A549 (cell line): ENCODE measurements around the gene NKAIN2. TPM values are rescaled to one million over a fixed set of nuclear protein-coding genes. Genes with fewer than 3 reads are reported as not detected.

Experiments used
- ATAC-seq, 2 experiments: fragments of 200-7000 bp in 1 of 2; fragments of >200 bp in 1 of 2; cut with Nextera tagmentation in 1 of 2; cut with Tn5 transposase in 1 of 2; 3 replicates each; pipeline versions ENCODE4 v1.8.0 to v1.9.1; 2018 to 2020; ENCODE audit warnings: mild to moderate bottlenecking in 1 of 2, moderate library complexity in 1 of 2
- CTCF ChIA-PET: fragments of 300-600 bp; sonication (Branson Sonifier 250); formaldehyde crosslinking; extraction: SDS; loops from one replicate; lab custom pipeline; 2021; ENCODE audit warnings: antibody characterized with exemption, inconsistent platforms; lab: Yijun Ruan, JAX
- POLR2A ChIA-PET: fragments of 350-600 bp; formaldehyde crosslinking; extraction: SDS; loops from one replicate; lab custom pipeline; 2021; ENCODE audit warnings: antibody characterized with exemption, inconsistent platforms; lab: Yijun Ruan, JAX
- DNase-seq, 2 experiments: peaks; one replicate each; pipeline versions ENCODE4 v3.0.0 to v3.0.0-alpha.2; 2011 to 2016; ENCODE audit warnings: low read depth in 1 of 2, low spot score in 1 of 2
- FAIRE-seq: peaks from 2 replicates; lab custom pipeline; 2011; peaks lifted over from hg19 to GRCh38; lab: Jason Lieb, UNC
- H3K27ac ChIP-seq, 2 experiments: fragments of >200 bp; sonication (Bioruptor Twin); formaldehyde crosslinking; 3 replicates each; pipeline ENCODE4 v1.5.1; 2016 to 2017
- H3K4me1 ChIP-seq: fragments of >200 bp; sonication (Bioruptor Twin); formaldehyde crosslinking; 3 replicates; pipeline ENCODE4 v1.6.1; 2016
- H3K4me2 ChIP-seq: fragments of >200 bp; sonication (Bioruptor Twin); formaldehyde crosslinking; 3 replicates; pipeline ENCODE4 v1.6.1; 2016
- H3K4me3 ChIP-seq: fragments of >200 bp; sonication (Bioruptor Twin); formaldehyde crosslinking; 3 replicates; pipeline ENCODE4 v1.5.1; 2016
- H3K9me3 ChIP-seq: fragments of >200 bp; sonication (Bioruptor Twin); formaldehyde crosslinking; 3 replicates; pipeline ENCODE4 v1.6.1; 2016
- BHLHE40 ChIP-seq: IDR thresholded peaks from 2 replicates; pipeline ENCODE4 v1.6.1; 2012; ENCODE audit warnings: low read depth, low read length, inconsistent platforms
- CBX2 ChIP-seq: fragments of 200-600 bp; sonication (generic); IDR thresholded peaks from 2 replicates; pipeline ENCODE4 v1.6.1; 2016; ENCODE audit warnings: low read depth, mild to moderate bottlenecking, borderline replicate concordance
- CBX8 ChIP-seq: fragments of 200-600 bp; sonication (generic); IDR thresholded peaks from 2 replicates; pipeline ENCODE4 v1.6.1; 2016
- CHD2 ChIP-seq: fragments of 150-350 bp; IDR thresholded peaks from 2 replicates; pipeline ENCODE4 v1.6.1; 2014; ENCODE audit warnings: low read length; ENCODE audit not compliant: partially characterized antibody
- CHD4 ChIP-seq: fragments of 200-600 bp; sonication (generic); IDR thresholded peaks from 2 replicates; pipeline ENCODE4 v1.6.1; 2016; ENCODE audit warnings: antibody characterized with exemption, mild to moderate bottlenecking, borderline replicate concordance
- E2F6 ChIP-seq: IDR thresholded peaks from 2 replicates; pipeline ENCODE4 v1.6.1; 2012; ENCODE audit warnings: low read depth, borderline replicate concordance
- EP300 ChIP-seq, 2 experiments: fragments of >200 bp; sonication (Bioruptor Twin); formaldehyde crosslinking; IDR thresholded peaks; 2 replicates in 1 of 2; 3 replicates in 1 of 2; pipeline ENCODE4 v1.6.1; 2016 to 2017
- ESRRA ChIP-seq: fragments of 150-350 bp; IDR thresholded peaks from 2 replicates; pipeline ENCODE4 v1.6.1; 2014; ENCODE audit warnings: mild to moderate bottlenecking, low read length, borderline replicate concordance
- FOSB ChIP-seq: fragments of 250-450 bp; sonication (Bioruptor Pico); IDR thresholded peaks from 2 replicates; pipeline ENCODE4 v1.5.0; 2020; ENCODE audit warnings: mild to moderate bottlenecking, moderate library complexity
- FOXS1 ChIP-seq: fragments of 250-450 bp; sonication (Bioruptor Pico); IDR thresholded peaks from 2 replicates; pipeline ENCODE4 v1.5.0; 2020; ENCODE audit warnings: mild to moderate bottlenecking, moderate library complexity
- HOXB13 ChIP-seq: fragments of 250-450 bp; sonication (Bioruptor Pico); IDR thresholded peaks from 2 replicates; pipeline ENCODE4 v1.5.0; 2020; ENCODE audit warnings: low read depth, mild to moderate bottlenecking, moderate library complexity
- HOXB5 ChIP-seq: fragments of 250-450 bp; sonication (Bioruptor Pico); IDR thresholded peaks from 2 replicates; pipeline ENCODE4 v1.5.0; 2020; ENCODE audit warnings: mild to moderate bottlenecking, moderate library complexity
- KDM1A ChIP-seq: fragments of 200-600 bp; sonication (generic); IDR thresholded peaks from 2 replicates; pipeline ENCODE4 v1.6.1; 2016; ENCODE audit warnings: low read depth, mild to moderate bottlenecking
- MAFK ChIP-seq: fragments of 450-650 bp; IDR thresholded peaks from 2 replicates; pipeline ENCODE4 v1.6.1; 2014; ENCODE audit not compliant: partially characterized antibody
- MAZ ChIP-seq: fragments of 150-350 bp; IDR thresholded peaks from 2 replicates; pipeline ENCODE4 v1.6.1; 2014; ENCODE audit warnings: antibody characterized with exemption, low read depth, low read length, borderline replicate concordance
- PHF8 ChIP-seq: fragments of 200-600 bp; sonication (generic); IDR thresholded peaks from 2 replicates; pipeline ENCODE4 v1.6.1; 2016; ENCODE audit warnings: low read depth, mild to moderate bottlenecking, antibody characterized with exemption, moderate library complexity, borderline replicate concordance
- RAD21 ChIP-seq, 2 experiments: fragments of >200 bp in 1 of 2; sonication (Bioruptor Twin) in 1 of 2; formaldehyde crosslinking in 1 of 2; IDR thresholded peaks in 1 of 2; conservative IDR thresholded peaks in 1 of 2; 2 replicates in 1 of 2; 3 replicates in 1 of 2; pipeline ENCODE4 v1.6.1; 2012 to 2018; ENCODE audit warnings: inconsistent platforms in 1 of 2
- RCOR1 ChIP-seq: fragments of 150-350 bp; IDR thresholded peaks from 2 replicates; pipeline ENCODE4 v1.6.1; 2014; ENCODE audit warnings: antibody characterized with exemption, low read length, low read depth
- TFCP2L1 ChIP-seq: fragments of 250-450 bp; sonication (Bioruptor Pico); IDR thresholded peaks from 2 replicates; pipeline ENCODE4 v1.5.0; 2021; ENCODE audit warnings: mild to moderate bottlenecking
- TP53 ChIP-seq: fragments of 250-450 bp; sonication (Bioruptor Pico); IDR thresholded peaks from 2 replicates; pipeline ENCODE4 v1.5.0; 2021; ENCODE audit warnings: mild to moderate bottlenecking, moderate library complexity
- ZC3H11A ChIP-seq: fragments of 450-650 bp; IDR thresholded peaks from 2 replicates; pipeline ENCODE4 v1.6.1; 2014; ENCODE audit warnings: antibody characterized with exemption, mild to moderate bottlenecking
- ZFP36 ChIP-seq: fragments of 450-650 bp; IDR thresholded peaks from 2 replicates; pipeline ENCODE4 v1.6.1; 2014; ENCODE audit warnings: borderline replicate concordance; ENCODE audit not compliant: partially characterized antibody
- WGBS: methylation state at CpG from one replicate; pipeline ENCODE4 v1.1.6; 2017; ENCODE audit errors: missing lambda C conversion rate; 5-methylcytosine and 5-hydroxymethylcytosine counted together
- polyA plus RNA-seq, 4 experiments: library from polyadenylated mRNA; depleted of rRNA in 3 of 4; stranded (reverse); fragments of >200 nt; fragmentation: RNase III in 1 of 4; extraction: RNeasy Plus Mini Kit Qiagen cat#74134 plus additional on column Dnase treatment in 1 of 4; gene quantifications; 2 replicates in 3 of 4; 3 replicates in 1 of 4; pipeline ENCODE4 v1.2.3, GENCODE V29; 2011 to 2017
- TF ChIP-seq, protein P1 (sequence below): IDR thresholded peaks from 2 replicates; pipeline ENCODE4 v1.6.1; 2012

Gene NKAIN2
- polyA plus RNA-seq, 2 of the 4 experiments (the other 2 are of a cell fraction) = not detected

DNA sequence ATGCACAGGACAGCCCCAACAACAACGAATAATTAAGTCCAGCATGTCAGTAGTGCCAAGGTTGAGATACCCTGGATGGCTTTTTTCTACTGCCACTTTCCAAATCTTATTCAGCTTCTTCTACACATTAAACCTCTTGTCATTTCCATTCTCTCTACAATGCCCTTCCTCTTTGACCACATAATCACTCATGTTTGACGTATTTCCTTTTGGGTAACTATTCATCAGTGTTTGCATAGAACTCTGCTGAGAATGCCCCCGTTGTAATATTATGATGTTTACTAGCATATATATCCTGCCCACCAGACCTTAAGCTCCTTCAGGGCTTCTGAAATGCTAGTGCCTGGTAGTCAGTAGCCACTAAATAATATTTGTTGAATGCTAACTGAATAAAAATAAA, 643.3 kb downstream of the NKAIN2 start:
- FAIRE-seq = no peak
- Histone ChIP-seq H3K4me2 (no peak overlapping the region), H3K27ac (no peak overlapping the region), H3K4me1 (no peaks in the 10 kb centered on the region), H3K9me3 (no peaks in the 10 kb centered on the region), H3K4me3 (no peak overlapping the region)
- no peak for DNase-seq
- no peak for TF ChIP-seq ESRRA
- no peak for TF ChIP-seq ZFP36
- TF ChIP-seq FOXS1 = no peak
- TF ChIP-seq MAZ = no peak
- TF ChIP-seq ZC3H11A = no peak
- no peak for TF ChIP-seq CHD4
- TF ChIP-seq BHLHE40 = no peak
- no peak for TF ChIP-seq CHD2
- no peak for TF ChIP-seq RCOR1
- TF ChIP-seq HOXB5 = no peak
- TF ChIP-seq E2F6 = no peak
- POLR2A ChIA-PET = no interaction called here
- 5% methylated on average over 3 of the region's 3 CpGs for WGBS
- no peak for ATAC-seq
- CTCF ChIA-PET = no interaction called here

DNA sequence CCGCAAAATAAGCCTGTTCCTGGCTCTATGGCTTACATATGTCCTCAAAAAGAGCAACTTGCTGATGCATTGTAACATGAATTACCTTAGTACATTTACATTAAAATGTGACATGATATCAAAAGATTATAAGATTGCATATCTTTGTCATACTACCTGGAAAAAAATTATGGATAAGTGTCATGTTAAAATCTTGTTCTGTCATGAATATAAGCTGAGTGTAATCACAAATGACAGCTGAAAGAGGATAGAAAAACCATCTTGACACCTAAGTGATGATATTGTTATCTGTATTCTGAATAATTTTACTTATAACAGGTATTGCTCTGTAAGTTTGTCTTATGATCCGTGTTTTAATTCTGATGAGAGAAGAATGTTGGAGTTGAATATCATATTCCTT, 655.6 kb downstream of the NKAIN2 start:
- FAIRE-seq (no peak), DNase-seq (no peak), ATAC-seq (no peak)
- H3K4me3 ChIP-seq = no peak overlapping the region
- POLR2A ChIA-PET = no interaction called here
- H3K27ac ChIP-seq = no peak overlapping the region
- CTCF ChIA-PET = no interaction called here
- H3K9me3 ChIP-seq = no peaks in the 10 kb centered on the region
- no peaks in the 10 kb centered on the region for H3K4me1 ChIP-seq
- TF ChIP-seq BHLHE40 (no peak), FOSB (CRISPR knock-in tag) (no peak), HOXB13 (no peak), TFCP2L1 (CRISPR knock-in tag) (no peak), EP300 (IDR thresholded peaks at IDR 0.05) (no peak), PHF8 (no peak), CHD2 (no peak)
- 42% methylated on average over 2 of the region's 2 CpGs for WGBS
- H3K4me2 ChIP-seq = no peak overlapping the region

GRCh38 chr6:124462750-124463149, 659.1 kb downstream of the NKAIN2 start:
- TF ChIP-seq CBX2 (no peak), CBX8 (no peak), MAFK (no peak), RAD21 (conservative IDR thresholded peaks at IDR 0.05 in 1 of 2, IDR thresholded peaks at IDR 0.05 in 1 of 2) (no peak), KDM1A (no peak), ZFP36 (no peak), E2F6 (no peak), TP53 (CRISPR knock-in tag) (no peak)
- TF ChIP-seq, protein P1, sequence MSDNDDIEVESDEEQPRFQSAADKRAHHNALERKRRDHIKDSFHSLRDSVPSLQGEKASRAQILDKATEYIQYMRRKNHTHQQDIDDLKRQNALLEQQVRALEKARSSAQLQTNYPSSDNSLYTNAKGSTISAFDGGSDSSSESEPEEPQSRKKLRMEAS = no peak
- H3K4me3 ChIP-seq = no peak overlapping the region
- FAIRE-seq (no peak), DNase-seq (no peak), ATAC-seq (no peak)
- CTCF ChIA-PET = no interaction called here
- no peaks in the 10 kb centered on the region for H3K4me1 ChIP-seq
- POLR2A ChIA-PET = no interaction called here
- H3K9me3 ChIP-seq = no peaks in the 10 kb centered on the region
- 4% methylated on average over 3 of the region's 3 CpGs for WGBS
- no peak overlapping the region for H3K27ac ChIP-seq
- no peak overlapping the region for H3K4me2 ChIP-seq
